NB4 (cell line): ENCODE results near the gene POLR2E.

Experiments
- DNase-seq: peaks from one replicate; pipeline ENCODE4 v3.0.0; 2010; ENCODE audit warnings: low read depth
- H3K4me3 ChIP-seq: one replicate; pipeline ENCODE4 v1.5.1; 2011; ENCODE audit warnings: mild to moderate bottlenecking, low read depth, low read length, moderate library complexity
- MYC ChIP-seq: IDR thresholded peaks from 2 replicates; pipeline ENCODE4 v1.6.1; 2011; ENCODE audit warnings: low read depth, low read length
- POLR2A ChIP-seq: IDR thresholded peaks from 2 replicates; pipeline ENCODE4 v1.6.1; 2011; ENCODE audit warnings: mild to moderate bottlenecking; ENCODE audit not compliant: insufficient read length; ENCODE audit errors: extremely low read depth
- TF ChIP-seq, protein P1 (sequence below): IDR thresholded peaks from 2 replicates; pipeline ENCODE4 v1.6.1; 2011; ENCODE audit warnings: low read depth, low read length
- TF ChIP-seq, protein P2 (sequence below): IDR thresholded peaks from one replicate; pipeline ENCODE4 v1.5.1; 2012; ENCODE audit warnings: low read depth, low read length

Gene POLR2E

DNA sequence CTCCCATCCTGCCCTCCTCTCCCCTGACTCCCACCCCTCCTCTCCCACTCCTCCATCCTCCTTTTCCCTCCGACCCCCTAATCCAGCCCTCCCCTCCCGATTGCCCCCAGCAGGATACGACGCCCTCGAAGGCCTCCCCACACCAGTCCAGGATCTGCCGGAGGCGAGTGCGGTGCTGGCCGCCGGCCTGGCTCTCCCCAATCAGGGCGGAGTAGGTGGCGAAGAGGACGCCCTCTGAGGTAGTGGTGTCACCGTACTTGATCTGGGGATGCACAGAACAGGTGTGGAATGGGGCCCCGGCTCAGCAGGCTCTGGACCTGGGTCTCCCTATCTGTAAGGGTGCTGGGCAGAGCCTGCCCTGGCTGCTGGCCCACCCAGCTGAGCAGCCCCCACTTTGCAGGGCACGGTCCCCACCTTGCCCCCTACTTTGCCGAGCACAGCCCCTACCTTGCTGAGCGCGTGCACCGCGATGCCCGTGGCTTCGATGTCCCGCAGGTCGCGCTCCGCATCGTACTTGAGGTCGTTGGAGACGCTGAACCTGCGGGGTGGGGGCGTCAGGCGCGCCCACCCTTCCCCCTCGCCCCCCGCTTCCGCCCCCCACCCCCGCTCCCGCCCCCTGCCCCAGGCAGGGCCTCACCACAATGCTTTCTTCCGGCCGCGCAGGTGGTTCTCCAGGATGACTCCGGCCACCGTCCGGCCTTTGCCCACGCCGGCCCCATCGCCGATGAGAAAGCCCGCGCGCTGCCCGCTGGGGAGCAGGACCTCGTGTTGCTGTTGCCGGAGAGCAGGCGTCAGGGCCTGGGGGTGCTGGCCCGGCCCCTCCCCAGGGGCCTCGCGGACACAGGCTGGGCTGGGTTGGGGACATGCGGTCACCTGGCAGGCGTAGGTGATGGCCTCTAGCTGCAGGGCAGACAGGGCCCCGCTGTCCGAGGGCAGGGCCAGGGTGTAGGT lies 27.1 kb upstream of the POLR2E start:
- TF ChIP-seq, protein P1, sequence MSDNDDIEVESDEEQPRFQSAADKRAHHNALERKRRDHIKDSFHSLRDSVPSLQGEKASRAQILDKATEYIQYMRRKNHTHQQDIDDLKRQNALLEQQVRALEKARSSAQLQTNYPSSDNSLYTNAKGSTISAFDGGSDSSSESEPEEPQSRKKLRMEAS = no peak
- TF ChIP-seq POLR2A = no peak
- TF ChIP-seq, protein P2, sequence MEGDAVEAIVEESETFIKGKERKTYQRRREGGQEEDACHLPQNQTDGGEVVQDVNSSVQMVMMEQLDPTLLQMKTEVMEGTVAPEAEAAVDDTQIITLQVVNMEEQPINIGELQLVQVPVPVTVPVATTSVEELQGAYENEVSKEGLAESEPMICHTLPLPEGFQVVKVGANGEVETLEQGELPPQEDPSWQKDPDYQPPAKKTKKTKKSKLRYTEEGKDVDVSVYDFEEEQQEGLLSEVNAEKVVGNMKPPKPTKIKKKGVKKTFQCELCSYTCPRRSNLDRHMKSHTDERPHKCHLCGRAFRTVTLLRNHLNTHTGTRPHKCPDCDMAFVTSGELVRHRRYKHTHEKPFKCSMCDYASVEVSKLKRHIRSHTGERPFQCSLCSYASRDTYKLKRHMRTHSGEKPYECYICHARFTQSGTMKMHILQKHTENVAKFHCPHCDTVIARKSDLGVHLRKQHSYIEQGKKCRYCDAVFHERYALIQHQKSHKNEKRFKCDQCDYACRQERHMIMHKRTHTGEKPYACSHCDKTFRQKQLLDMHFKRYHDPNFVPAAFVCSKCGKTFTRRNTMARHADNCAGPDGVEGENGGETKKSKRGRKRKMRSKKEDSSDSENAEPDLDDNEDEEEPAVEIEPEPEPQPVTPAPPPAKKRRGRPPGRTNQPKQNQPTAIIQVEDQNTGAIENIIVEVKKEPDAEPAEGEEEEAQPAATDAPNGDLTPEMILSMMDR = no peak
- TF ChIP-seq MYC = no peak
- DNase-seq = no peak
- no peak overlapping the region for H3K4me3 ChIP-seq

DNA sequence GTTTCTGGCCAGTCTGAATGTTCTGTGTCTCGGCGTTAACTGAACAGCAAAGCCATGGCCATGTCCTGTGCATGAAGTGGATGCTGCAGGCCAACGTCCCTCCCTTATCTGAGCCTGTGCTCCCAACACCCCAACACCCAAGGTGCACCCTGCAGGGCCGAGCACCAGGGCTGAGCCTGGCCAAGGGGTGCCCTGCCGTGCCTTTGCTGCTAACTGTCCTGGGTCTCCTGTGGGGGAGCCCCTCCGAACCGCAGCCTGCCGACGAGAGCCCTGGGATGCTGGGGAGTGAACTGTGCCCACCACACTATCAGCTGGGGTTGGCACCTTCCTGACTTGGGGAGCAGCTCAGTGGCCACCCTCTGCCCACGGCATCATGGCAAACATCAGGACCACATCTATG lies 26.2 kb upstream of the POLR2E start:
- DNase-seq = no peak
- TF ChIP-seq, protein P2 = no peak
- no peak for TF ChIP-seq POLR2A
- TF ChIP-seq, protein P1 = no peak
- no peak for TF ChIP-seq MYC
- no peak overlapping the region for H3K4me3 ChIP-seq

DNA sequence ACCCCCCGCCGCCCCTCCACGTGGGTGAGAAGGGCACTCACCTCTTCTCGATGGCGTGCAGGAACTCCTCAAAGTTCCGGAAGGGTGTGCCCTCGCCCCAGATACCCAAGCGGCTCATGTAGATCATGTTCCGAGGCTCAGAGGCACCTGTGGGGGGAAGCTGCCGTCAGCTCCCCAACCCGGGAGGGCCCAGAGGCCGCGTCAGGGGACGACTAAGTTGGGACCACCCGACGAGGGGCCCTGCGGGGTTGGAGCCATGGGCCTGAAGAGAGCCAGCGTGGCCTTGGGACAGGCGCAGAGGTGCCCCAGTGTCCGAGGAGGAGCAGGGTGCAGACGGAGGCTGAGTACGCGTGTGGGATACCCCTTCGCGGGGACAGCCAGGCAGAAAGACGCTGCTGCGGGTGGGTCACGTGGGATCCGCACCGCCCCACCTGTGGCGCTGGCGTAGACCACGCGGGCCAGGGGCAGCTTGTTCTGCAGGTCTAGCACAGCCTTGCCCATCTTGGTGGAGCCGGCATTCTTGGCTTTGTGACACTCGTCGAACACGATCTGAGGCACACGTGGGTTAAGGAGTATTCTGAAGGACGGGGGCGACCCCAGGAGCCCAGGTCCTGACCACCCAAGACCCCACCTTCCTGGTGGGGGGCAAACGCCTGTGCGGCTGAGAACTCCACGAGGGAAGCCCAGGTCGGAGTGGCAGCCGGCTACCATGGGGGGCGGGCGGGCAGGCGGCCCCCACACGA lies 24.5 kb upstream of the POLR2E start:
- DNase-seq = no peak
- no peak for TF ChIP-seq POLR2A
- TF ChIP-seq, protein P2 = no peak
- TF ChIP-seq, protein P1 = no peak
- no peak for TF ChIP-seq MYC
- H3K4me3 ChIP-seq = no peak overlapping the region

DNA sequence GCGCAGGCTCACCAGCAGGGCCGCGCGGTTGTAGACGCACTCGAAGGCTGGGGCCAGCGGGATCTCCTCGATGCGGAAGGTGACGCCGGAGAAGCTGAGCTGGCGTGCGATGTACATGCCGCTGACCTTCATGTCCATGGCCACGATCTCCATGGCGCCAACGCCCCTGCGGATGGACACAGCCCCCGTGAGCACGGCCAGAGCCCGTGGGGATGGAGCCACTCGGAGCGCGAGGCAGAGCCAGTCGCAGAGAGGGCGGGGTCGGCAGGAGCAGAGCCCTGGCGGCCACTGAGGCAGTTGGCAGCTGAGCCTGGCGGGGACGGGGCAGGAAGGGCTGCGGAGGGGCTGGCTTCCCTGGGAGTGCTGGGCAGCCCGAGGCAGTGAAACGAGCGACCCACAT lies 23.8 kb upstream of the POLR2E start:
- TF ChIP-seq POLR2A (no peak), MYC (no peak)
- TF ChIP-seq, protein P1 = no peak
- TF ChIP-seq, protein P2 = no peak
- no peak overlapping the region for H3K4me3 ChIP-seq
- no peak for DNase-seq

DNA sequence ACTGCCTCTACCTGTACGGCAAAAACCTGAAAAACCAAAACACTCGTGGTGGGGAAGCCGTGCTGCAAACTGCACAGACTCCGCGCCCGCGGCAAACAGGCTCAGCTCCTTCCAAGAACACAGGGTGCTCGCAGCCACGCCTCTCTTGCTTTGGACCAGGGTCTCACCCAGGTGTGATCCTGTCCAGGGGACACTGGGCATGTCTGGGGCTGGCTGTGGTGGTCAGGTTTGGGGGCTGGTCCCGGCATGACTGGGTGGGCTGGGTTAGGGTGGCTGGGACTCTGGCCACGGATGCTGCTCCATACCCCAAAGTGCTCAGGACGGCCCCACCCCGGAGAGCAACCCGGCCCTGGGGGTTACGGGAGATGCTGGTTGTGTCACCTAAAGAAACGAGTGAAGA lies 22.5 kb upstream of the POLR2E start:
- TF ChIP-seq, protein P1 = no peak
- TF ChIP-seq MYC = no peak
- no peak for TF ChIP-seq POLR2A
- TF ChIP-seq, protein P2 = no peak
- H3K4me3 ChIP-seq = no peak overlapping the region
- DNase-seq = no peak
